Adrenal gland (tissue), 12 donors: Measurements from ENCODE around the gene HGS. TPM values are rescaled to one million over a fixed set of nuclear protein-coding genes. Genes with fewer than 3 reads are reported as not detected.
A peak's percentile ranks its signal among the peaks of the same experiment; 100 is the strongest.

Source experiments
- DNase-seq, 7 donors: peaks; one replicate each; pipeline ENCODE4 v3.0.0-alpha.2; 2019 to 2020
- H3K27ac ChIP-seq, 5 donors: fragments of 200-600 bp; sonication (generic) in 4 of 5; 1 replicate in 3 of 5; 2 replicates in 2 of 5; pipeline versions ENCODE4 v1.5.1 to v1.8.0; 2016 to 2020; ENCODE audit warnings: mild to moderate bottlenecking in 1 of 5
- H3K27me3 ChIP-seq: fragments of 200-600 bp; 2 replicates; pipeline ENCODE4 v1.8.0; 2021
- H3K36me3 ChIP-seq, 2 donors: fragments of 200-600 bp; replicated peaks in 1 of 2; 1 replicate in 1 of 2; 2 replicates in 1 of 2; pipeline versions ENCODE4 v1.5.1 to v1.8.0; 2018 to 2022
- H3K4me1 ChIP-seq, 2 donors: fragments of 200-600 bp; replicated peaks in 1 of 2; 1 replicate in 1 of 2; 2 replicates in 1 of 2; pipeline versions ENCODE4 v1.5.1 to v1.8.0; 2018 to 2021
- H3K4me3 ChIP-seq, 4 donors: fragments of 200-600 bp; sonication (generic) in 3 of 4; one replicate each; pipeline ENCODE4 v1.5.1; 2016 to 2018
- H3K9me3 ChIP-seq, 3 donors: fragments of 200-600 bp; sonication (generic) in 1 of 3; replicated peaks in 1 of 3; 1 replicate in 2 of 3; 2 replicates in 1 of 3; pipeline versions ENCODE4 v1.5.1 to v1.8.0; 2016 to 2021
- POLR2A ChIP-seq, 2 donors: fragments of 450-650 bp; IDR thresholded peaks; one replicate each; pipeline ENCODE4 v1.6.1; 2017; ENCODE audit warnings: antibody characterized with exemption in 2 of 2, mild to moderate bottlenecking in 2 of 2, moderate library complexity in 1 of 2
- WGBS, 4 donors: extraction: QIAGEN DNeasy Blood & Tissue Kit in 2 of 4; methylation state at CpG; one replicate each; pipeline versions ENCODE4 v1.1.5 to v1.1.7; 2013 to 2017; 5-methylcytosine and 5-hydroxymethylcytosine counted together
- intact Hi-C, 2 donors: fragments of 100-400 bp; cut with DNase I; formaldehyde crosslinking; loops; one replicate each; pipeline versions ENCODE4 v1.14.1 to v1.15.0; 2022 to 2023
- polyA plus RNA-seq, 3 donors: library from polyadenylated mRNA; stranded (reverse); fragments of 200-250 nt in 2 of 3; fragments of 350-450 nt in 1 of 3; fragmentation: Illumina TruSeq in 1 of 3; extraction: RNeasy Lipid Tissue Mini Kit (QIAGEN cat#74804) in 1 of 3; gene quantifications; one replicate each; pipeline ENCODE4 v1.2.3, GENCODE V29; 2013 to 2014
- total RNA-seq, 9 donors: library from RNA; depleted of rRNA in 4 of 9; stranded (reverse); fragments of >200 nt in 4 of 9; fragments of 120-200 nt in 1 of 9; fragmentation: NEBNext Ultra II Directional in 1 of 9; extraction: Animal tissue kit (Norgen Biotek cat#: 25700) in 1 of 9; gene quantifications; one replicate each; pipeline versions ENCODE4 v1.1.0 to v1.2.4, GENCODE V29; 2013 to 2023
- TF ChIP-seq, protein P1 (sequence below), 6 experiments: fragments of 450-650 bp in 4 of 6; fragments of 200-600 bp in 2 of 6; sonication (generic) in 1 of 6; IDR thresholded peaks; 1 replicate in 5 of 6; 2 replicates in 1 of 6; pipeline versions ENCODE4 v1.5.1 to v1.8.0; 2016 to 2021; ENCODE audit warnings: antibody characterized with exemption in 6 of 6, mild to moderate bottlenecking in 2 of 6, moderate library complexity in 1 of 6
- donor health status: healthy with polysubstance abuse.
- donor health status: Bipolar disorder and iron deficiency.
- donor health status: DM: yes; HTN: yes; CAD: no.
- donor health status: DM: no; HTN: no; CAD: no.
- donor health status: DM: no; HTN: no; CAD: no.
- donor health status: DM: yes; HTN: yes; CAD: no.

Gene HGS
- total and polyA plus RNA-seq, 12 donors, result 51.7 to 384 (median 104) TPM

DNA sequence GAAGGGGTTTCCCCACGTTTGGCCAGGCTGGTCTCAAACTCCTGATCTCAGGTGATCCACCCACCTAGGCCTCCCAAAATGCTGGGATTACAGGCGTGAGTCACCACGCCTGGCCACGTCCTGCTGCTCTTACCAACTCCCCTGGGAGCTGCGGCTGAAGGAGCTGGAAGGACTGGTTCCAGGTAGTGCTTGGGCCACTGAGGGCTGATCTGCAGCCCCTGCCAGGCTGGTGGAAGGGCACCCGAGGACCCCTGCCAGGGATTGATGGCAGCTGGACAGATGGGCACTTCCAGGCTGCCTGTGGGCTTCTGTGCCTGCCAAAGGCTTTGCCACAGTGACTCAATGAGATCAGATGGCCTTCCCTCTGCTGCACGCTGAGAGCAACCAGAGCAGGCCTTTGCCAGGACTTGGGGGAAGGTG, 19.8 kb upstream of the HGS start:
- Histone ChIP-seq H3K27ac (no peak overlapping the region), H3K36me3 (peaks cover 0 to 9% of the 10 kb centered on the region in 2 donors), H3K4me1 (peaks cover 8 to 27% of the 10 kb centered on the region in 2 donors), H3K27me3 (no peaks in the 10 kb centered on the region), H3K4me3 (no peak overlapping the region), H3K9me3 (no peaks in the 10 kb centered on the region)
- WGBS, 4 donors, result 60 to 100% (median 80%) methylated on average over 1 to 7 of the region's 7 CpGs
- TF ChIP-seq, protein P1, sequence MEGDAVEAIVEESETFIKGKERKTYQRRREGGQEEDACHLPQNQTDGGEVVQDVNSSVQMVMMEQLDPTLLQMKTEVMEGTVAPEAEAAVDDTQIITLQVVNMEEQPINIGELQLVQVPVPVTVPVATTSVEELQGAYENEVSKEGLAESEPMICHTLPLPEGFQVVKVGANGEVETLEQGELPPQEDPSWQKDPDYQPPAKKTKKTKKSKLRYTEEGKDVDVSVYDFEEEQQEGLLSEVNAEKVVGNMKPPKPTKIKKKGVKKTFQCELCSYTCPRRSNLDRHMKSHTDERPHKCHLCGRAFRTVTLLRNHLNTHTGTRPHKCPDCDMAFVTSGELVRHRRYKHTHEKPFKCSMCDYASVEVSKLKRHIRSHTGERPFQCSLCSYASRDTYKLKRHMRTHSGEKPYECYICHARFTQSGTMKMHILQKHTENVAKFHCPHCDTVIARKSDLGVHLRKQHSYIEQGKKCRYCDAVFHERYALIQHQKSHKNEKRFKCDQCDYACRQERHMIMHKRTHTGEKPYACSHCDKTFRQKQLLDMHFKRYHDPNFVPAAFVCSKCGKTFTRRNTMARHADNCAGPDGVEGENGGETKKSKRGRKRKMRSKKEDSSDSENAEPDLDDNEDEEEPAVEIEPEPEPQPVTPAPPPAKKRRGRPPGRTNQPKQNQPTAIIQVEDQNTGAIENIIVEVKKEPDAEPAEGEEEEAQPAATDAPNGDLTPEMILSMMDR (IDR thresholded peaks at IDR 0.05), result no peak
- TF ChIP-seq POLR2A (IDR thresholded peaks at IDR 0.05), result no peak
- intact Hi-C loops, result no loop called here
- no peak for DNase-seq

DNA sequence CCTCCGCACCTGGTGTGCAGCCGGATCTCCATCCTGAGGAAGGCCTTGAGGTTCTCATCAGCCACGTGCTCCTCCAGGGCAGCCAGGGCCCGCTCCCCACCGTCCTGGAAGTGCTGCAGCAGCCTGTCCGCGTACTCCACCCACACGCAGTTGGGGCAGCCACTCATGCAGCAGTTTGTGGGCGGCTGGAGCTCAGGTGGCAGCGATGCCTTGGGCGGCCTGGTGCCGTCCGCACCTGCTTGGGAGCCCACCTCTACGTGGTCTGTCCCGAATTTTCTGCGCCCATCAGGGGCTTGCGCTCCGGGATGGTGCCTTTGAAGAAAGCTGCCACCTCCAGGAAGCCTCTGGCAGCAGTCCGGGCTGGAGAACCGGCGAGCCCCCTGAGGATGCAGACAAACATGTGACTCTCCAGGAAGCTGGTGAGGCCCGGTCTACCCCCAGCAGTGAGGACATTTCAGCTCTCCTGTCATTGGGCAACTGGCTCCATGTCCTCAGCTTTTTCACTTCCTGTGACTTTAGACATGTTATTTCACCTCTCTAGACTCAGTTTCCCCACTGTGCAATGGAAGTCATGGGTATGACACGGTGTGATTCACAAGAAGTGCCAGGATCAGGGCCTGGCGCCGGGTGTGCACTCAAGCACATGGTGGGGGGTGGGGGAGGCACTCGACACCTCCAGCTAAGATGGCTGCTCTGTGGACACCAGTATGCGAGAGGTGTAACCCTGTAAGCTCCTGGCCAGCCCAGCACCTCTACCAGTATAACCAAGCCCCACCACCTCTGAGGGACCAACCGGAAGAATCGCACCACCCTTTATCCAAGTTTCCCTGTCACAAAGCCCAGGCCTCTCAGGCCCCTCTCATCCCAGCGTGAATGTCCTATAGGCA, 18.4 kb upstream of the HGS start:
- intact Hi-C loops, result no loop called here
- peaks cover 8 to 27% of the 10 kb centered on the region in 2 donors for H3K4me1 ChIP-seq
- TF ChIP-seq POLR2A (IDR thresholded peaks at IDR 0.05), result no peak
- TF ChIP-seq, protein P1 (IDR thresholded peaks at IDR 0.05), result no peak

DNA sequence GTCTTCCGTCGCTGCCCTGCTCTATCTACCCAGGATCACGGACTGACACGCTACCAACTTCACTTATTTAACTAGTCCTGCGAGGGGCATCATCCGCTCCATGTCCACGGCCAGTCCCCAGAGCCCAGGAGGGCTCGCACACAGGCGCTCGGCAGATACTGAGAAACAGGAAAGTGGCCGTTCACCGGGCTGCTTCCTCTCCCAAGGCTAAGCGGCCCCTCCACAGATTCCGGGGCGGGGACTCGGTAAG, 17.8 kb upstream of the HGS start:
- H3K4me1 ChIP-seq, result peaks cover 8 to 27% of the 10 kb centered on the region in 2 donors
- no peaks in the 10 kb centered on the region for H3K9me3 ChIP-seq
- no peaks in the 10 kb centered on the region for H3K27me3 ChIP-seq
- peak overlapping the region; percentile 37 to 99 (median 82) for H3K4me3 ChIP-seq
- peaks cover 0 to 28% of the 10 kb centered on the region in 2 donors for H3K36me3 ChIP-seq
- peak overlapping the region in 4 of 5 donors; percentile 66 to 93 (median 76) for H3K27ac ChIP-seq
- intact Hi-C loops, result no loop called here
- 0% methylated on average over 7 to 16 of the region's 16 CpGs; no CpG with 5 or more reads in 1 of the 4 donors for WGBS, 4 donors
- DNase-seq, result peak in 1 of 7 donors; percentile 26
- TF ChIP-seq POLR2A (IDR thresholded peaks at IDR 0.05), result no peak
- TF ChIP-seq, protein P1 (IDR thresholded peaks at IDR 0.05), result no peak

More for the DNA sequence above, 18.4 kb upstream of the HGS start:
- WGBS, 4 donors, result 61 to 69% (median 65%) methylated on average over 11 to 30 of the region's 30 CpGs
- Histone ChIP-seq H3K27me3 (no peaks in the 10 kb centered on the region), H3K36me3 (peaks cover 0 to 23% of the 10 kb centered on the region in 2 donors), H3K4me3 (peak overlapping the region; percentile 37 to 99 (median 82)), H3K27ac (peak overlapping the region in 3 of 5 donors; percentile 73 to 93 (median 79)), H3K9me3 (no peaks in the 10 kb centered on the region)
- DNase-seq, result peak in 1 of 7 donors; percentile 30

DNA sequence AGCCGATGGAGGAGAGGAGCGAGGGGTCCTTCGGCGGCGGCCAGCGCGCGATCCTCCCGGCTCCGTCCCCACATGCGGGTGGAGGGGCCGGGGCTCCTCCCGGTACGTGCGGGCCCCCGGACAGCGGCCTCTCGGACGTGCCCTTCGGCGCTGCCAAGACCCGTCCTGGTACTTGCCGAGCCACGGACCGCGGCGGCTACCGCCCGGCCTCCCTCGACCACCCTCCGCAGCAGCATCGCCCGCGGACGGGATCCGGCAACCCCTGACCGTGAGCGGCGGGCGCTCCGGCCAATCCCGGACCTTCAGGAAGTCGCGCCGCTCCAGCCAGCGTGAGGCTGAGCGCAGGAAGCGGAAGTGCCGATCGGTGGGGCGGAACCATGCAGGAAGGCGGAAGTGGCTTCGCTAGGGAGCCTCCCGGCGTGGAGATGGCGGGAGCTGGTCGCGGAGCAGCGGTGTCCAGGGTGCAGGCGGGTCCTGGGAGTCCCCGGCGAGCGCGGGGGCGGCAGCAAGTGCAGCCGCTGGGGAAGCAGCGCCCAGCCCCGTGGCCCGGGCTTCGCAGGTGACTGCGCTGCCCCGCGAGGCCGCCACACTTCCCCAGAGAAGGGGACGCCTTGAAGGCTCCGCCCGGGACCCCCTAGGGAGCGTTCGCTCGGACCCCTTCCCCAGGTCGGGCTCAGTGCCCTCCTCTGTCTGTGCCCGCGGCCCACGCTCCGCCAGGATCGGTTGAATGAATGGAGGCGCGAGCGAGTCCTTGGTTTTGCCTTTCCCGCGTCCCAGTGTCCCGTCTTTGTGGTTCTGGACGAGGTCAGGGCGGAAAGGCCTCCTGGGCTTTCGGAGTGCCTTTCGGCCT, 17.2 kb upstream of the HGS start, which contains the start of the genes CCDC137 and OXLD1:
Gene CCDC137, plus strand, starts transcription at position 396 of the 850 bp plus-strand sequence. Its CDS starts 30 bp downstream, at position 426.
Gene OXLD1, minus strand, starts transcription at position 264 of the 850 bp plus-strand sequence. Its CDS starts 28 bp downstream, at position 236.
- peak; percentile 94 to 97 (median 96) for DNase-seq
- Histone ChIP-seq H3K4me1 (peaks cover 8 to 27% of the 10 kb centered on the region in 2 donors), H3K36me3 (peaks cover 0 to 34% of the 10 kb centered on the region in 2 donors), H3K27ac (peak within 1 kb of the TSS in 4 of 5 donors; percentile 66 to 93 (median 76)), H3K9me3 (no peaks in the 10 kb centered on the region), H3K4me3 (peak within 1 kb of the TSS; percentile 37 to 99 (median 82)), H3K27me3 (no peaks in the 10 kb centered on the region)
- WGBS, 4 donors, result 0% methylated on average over 5 to 96 of the region's 96 CpGs
- intact Hi-C loops, result no loop called here
- TF ChIP-seq, protein P1 (IDR thresholded peaks at IDR 0.05), result peak in 1 of 6 experiments; percentile 2
- peak; percentile 50 to 64 for TF ChIP-seq POLR2A (IDR thresholded peaks at IDR 0.05)
